ENCODE measurements around the gene TSHZ2.

- TF ChIP-seq POLR2A (IDR thresholded peaks at IDR 0.05) (no peak), CTCF (IDR thresholded peaks at IDR 0.05) (no peak), EP300 (IDR thresholded peaks at IDR 0.05; ENCODE audit: low read depth) (no peak), POLR2AphosphoS5 (IDR thresholded peaks at IDR 0.05) (no peak)
Observed at GRCh38 chr20:53364646-53365045, 392.5 kb downstream of the TSHZ2 start.
